Measurements from ENCODE around the gene HID1. TPM values are rescaled to one million over a fixed set of nuclear protein-coding genes. Genes with fewer than 3 reads are reported as not detected.
A peak's percentile ranks its signal among the peaks of the same experiment; 100 is the strongest.

Gene HID1
- total RNA-seq, 1 donor from 2014 or later, result 5.5 TPM

- Histone ChIP-seq H3K27me3 (ENCODE audit: control insufficient read depth, insufficient read depth, low read length) (no peaks in the 10 kb centered on the region), H3K36me3 (ENCODE audit: control insufficient read depth, insufficient read depth, low read length) (no peaks in the 10 kb centered on the region), H3K4me3 (ENCODE audit: low read depth, low read length) (no peak overlapping the region)
- FAIRE-seq, result no peak
- no peak for TF ChIP-seq CTCF (IDR thresholded peaks at IDR 0.05; ENCODE audit: insufficient read depth, low read length, severe bottlenecking)
- DNase-seq (ENCODE audit: low read depth), result no peak
Measured at GRCh38 chr17:74979408-74980146, 7.0 kb upstream of the HID1 start.

- TF ChIP-seq CTCF (IDR thresholded peaks at IDR 0.05; ENCODE audit: insufficient read depth, low read length, severe bottlenecking), result no peak
- Histone ChIP-seq H3K27me3 (ENCODE audit: control insufficient read depth, insufficient read depth, low read length) (peaks cover under 1% of the 10 kb centered on the region), H3K4me3 (ENCODE audit: low read depth, low read length) (no peak overlapping the region), H3K36me3 (ENCODE audit: control insufficient read depth, insufficient read depth, low read length) (no peaks in the 10 kb centered on the region)
- DNase-seq (ENCODE audit: low read depth) (no peak), FAIRE-seq (no peak)
Measured at GRCh38 chr17:74978240-74978639, 5.7 kb upstream of the HID1 start.

GRCh38 chr17:74977802-74978201, 5.2 kb upstream of the HID1 start:
- Histone ChIP-seq H3K4me3 (ENCODE audit: low read depth, low read length) (no peak overlapping the region), H3K27me3 (ENCODE audit: control insufficient read depth, insufficient read depth, low read length) (peaks cover 5% of the 10 kb centered on the region), H3K36me3 (ENCODE audit: control insufficient read depth, insufficient read depth, low read length) (no peaks in the 10 kb centered on the region)
- DNase-seq (ENCODE audit: low read depth), result no peak
- no peak for FAIRE-seq
- no peak for TF ChIP-seq CTCF (IDR thresholded peaks at IDR 0.05; ENCODE audit: insufficient read depth, low read length, severe bottlenecking)

GRCh38 chr17:74975943-74976342, 3.4 kb upstream of the HID1 start:
- Histone ChIP-seq H3K36me3 (ENCODE audit: control insufficient read depth, insufficient read depth, low read length) (no peaks in the 10 kb centered on the region), H3K4me3 (ENCODE audit: low read depth, low read length) (no peak overlapping the region), H3K27me3 (ENCODE audit: control insufficient read depth, insufficient read depth, low read length) (peaks cover 5% of the 10 kb centered on the region)
- TF ChIP-seq CTCF (IDR thresholded peaks at IDR 0.05; ENCODE audit: insufficient read depth, low read length, severe bottlenecking), result no peak
- DNase-seq (ENCODE audit: low read depth) (no peak), FAIRE-seq (no peak)

GRCh38 chr17:74972973-74973328, 392 bp upstream of the HID1 start:
- Histone ChIP-seq H3K36me3 (ENCODE audit: control insufficient read depth, insufficient read depth, low read length) (no peaks in the 10 kb centered on the region), H3K27me3 (ENCODE audit: control insufficient read depth, insufficient read depth, low read length) (peaks cover 5% of the 10 kb centered on the region), H3K4me3 (ENCODE audit: low read depth, low read length) (peak overlapping the region; percentile 58)
- no peak for DNase-seq (ENCODE audit: low read depth)
- TF ChIP-seq CTCF (IDR thresholded peaks at IDR 0.05; ENCODE audit: insufficient read depth, low read length, severe bottlenecking), result no peak
- FAIRE-seq, result no peak

GRCh38 chr17:74971842-74972106, 785 bp downstream of the HID1 start:
- peak overlapping the region; percentile 58 for H3K4me3 ChIP-seq (ENCODE audit: low read depth, low read length)
- FAIRE-seq (no peak), DNase-seq (ENCODE audit: low read depth) (no peak)
- TF ChIP-seq CTCF (IDR thresholded peaks at IDR 0.05; ENCODE audit: insufficient read depth, low read length, severe bottlenecking), result no peak
- no peaks in the 10 kb centered on the region for H3K36me3 ChIP-seq (ENCODE audit: control insufficient read depth, insufficient read depth, low read length)
- peaks cover 5% of the 10 kb centered on the region for H3K27me3 ChIP-seq (ENCODE audit: control insufficient read depth, insufficient read depth, low read length)
